Naive thymus-derived CD4-positive, alpha-beta T cell (primary cell): ENCODE results near the gene STK38. TPM values are rescaled to one million over a fixed set of nuclear protein-coding genes. Genes with fewer than 3 reads are reported as not detected.

ENCODE experiments used
- ATAC-seq: fragments of 150-1000 bp; cut with Tn5 transposase; 2 replicates; pipeline ENCODE4 v1.10.0; 2021; ENCODE audit warnings: mild to moderate bottlenecking, moderate library complexity
- CTCF ChIA-PET: fragments of 350-600 bp; sonication (Branson Sonifier 250); formaldehyde crosslinking; loops from one replicate; lab custom pipeline; 2021; ENCODE audit warnings: antibody characterized with exemption; lab: Charles Lee
- POLR2A ChIA-PET: fragments of 350-600 bp; sonication (Branson Sonifier 250); formaldehyde crosslinking; loops from one replicate; lab custom pipeline; 2021; ENCODE audit warnings: antibody characterized with exemption, inconsistent platforms; lab: Charles Lee
- DNase-seq, 9 donors: peaks; one replicate each; pipeline versions ENCODE4 v3.0.0 to v3.0.0-alpha.2; 2020 to 2022; ENCODE audit warnings: mixed read lengths in 1 of 9
- H3K27ac ChIP-seq: one replicate; pipeline ENCODE4 v1.7.0; 2013; ENCODE audit warnings: mild to moderate bottlenecking, low read depth, low read length, moderate library complexity
- H3K27me3 ChIP-seq, 2 donors: one replicate each; pipeline ENCODE4 v1.7.0; 2013; ENCODE audit warnings: low read length in 2 of 2, mild to moderate bottlenecking in 2 of 2, moderate library complexity in 2 of 2; ENCODE audit not compliant: control insufficient read depth in 2 of 2, insufficient read depth in 2 of 2
- H3K36me3 ChIP-seq, 3 experiments: 1 replicate in 2 of 3; 2 replicates in 1 of 3; pipeline ENCODE4 v1.7.0; 2013; ENCODE audit warnings: low read length in 3 of 3, mild to moderate bottlenecking in 3 of 3, moderate library complexity in 1 of 3; ENCODE audit not compliant: insufficient read depth in 3 of 3, control insufficient read depth in 2 of 3
- H3K4me1 ChIP-seq, 2 donors: one replicate each; pipeline ENCODE4 v1.7.0; 2013; ENCODE audit warnings: low read length in 2 of 2, mild to moderate bottlenecking in 2 of 2, moderate library complexity in 1 of 2; ENCODE audit not compliant: control insufficient read depth in 2 of 2, insufficient read depth in 2 of 2
- H3K4me3 ChIP-seq: 2 replicates; pipeline ENCODE4 v1.7.0; 2013; ENCODE audit warnings: mild to moderate bottlenecking, low read length
- H3K9me3 ChIP-seq, 3 experiments: 1 replicate in 2 of 3; 2 replicates in 1 of 3; pipeline ENCODE4 v1.7.0; 2013; ENCODE audit warnings: low read length in 3 of 3; ENCODE audit not compliant: control insufficient read depth in 2 of 3
- H3K27ac Mint-ChIP-seq, 9 donors: one replicate each; pipeline ENCODE4 v1.8.0; 2020 to 2022; ENCODE audit warnings: mixed read lengths in 9 of 9, mild to moderate bottlenecking in 8 of 9, moderate library complexity in 5 of 9, inconsistent platforms in 2 of 9
- H3K27me3 Mint-ChIP-seq, 5 donors: one replicate each; pipeline ENCODE4 v1.8.0; 2021 to 2022; ENCODE audit warnings: mixed read lengths in 5 of 5, mild to moderate bottlenecking in 1 of 5
- H3K36me3 Mint-ChIP-seq, 5 donors: one replicate each; pipeline ENCODE4 v1.8.0; 2020 to 2022; ENCODE audit warnings: mixed read lengths in 5 of 5, mild to moderate bottlenecking in 3 of 5, inconsistent platforms in 1 of 5
- H3K4me1 Mint-ChIP-seq, 7 donors: one replicate each; pipeline ENCODE4 v1.8.0; 2020 to 2022; ENCODE audit warnings: mixed read lengths in 7 of 7, mild to moderate bottlenecking in 3 of 7, inconsistent platforms in 1 of 7
- H3K4me3 Mint-ChIP-seq, 10 donors: one replicate each; pipeline ENCODE4 v1.8.0; 2020 to 2022; ENCODE audit warnings: mild to moderate bottlenecking in 10 of 10, mixed read lengths in 10 of 10, moderate library complexity in 6 of 10, inconsistent platforms in 2 of 10
- H3K9me3 Mint-ChIP-seq, 11 donors: one replicate each; pipeline ENCODE4 v1.8.0; 2020 to 2022; ENCODE audit warnings: mixed read lengths in 11 of 11, mild to moderate bottlenecking in 4 of 11, inconsistent platforms in 1 of 11, moderate library complexity in 1 of 11
- intact Hi-C, 2 donors: fragments of 100-400 bp; cut with micrococcal nuclease; formaldehyde crosslinking; loops; one replicate each; pipeline ENCODE4 v1.15.1; 2023
- polyA plus RNA-seq, 2 donors: library from polyadenylated mRNA; unstranded; fragments of 300-500 nt; fragmentation: Illumina TruSeq; gene quantifications; one replicate each; pipeline ENCODE4 v1.2.3, GENCODE V29; 2021
- total RNA-seq, 6 experiments: library from RNA in 5 of 6; stranded (reverse) in 5 of 6; gene quantifications; 1 replicate in 5 of 6; 2 replicates in 1 of 6; pipeline ENCODE4 v1.2.3 and lab custom pipeline; 2021 to 2026

Gene STK38
- total and polyA plus RNA-seq, 7 experiments from 2014 or later, result 56.6 to 193 (median 95.0) TPM

DNA sequence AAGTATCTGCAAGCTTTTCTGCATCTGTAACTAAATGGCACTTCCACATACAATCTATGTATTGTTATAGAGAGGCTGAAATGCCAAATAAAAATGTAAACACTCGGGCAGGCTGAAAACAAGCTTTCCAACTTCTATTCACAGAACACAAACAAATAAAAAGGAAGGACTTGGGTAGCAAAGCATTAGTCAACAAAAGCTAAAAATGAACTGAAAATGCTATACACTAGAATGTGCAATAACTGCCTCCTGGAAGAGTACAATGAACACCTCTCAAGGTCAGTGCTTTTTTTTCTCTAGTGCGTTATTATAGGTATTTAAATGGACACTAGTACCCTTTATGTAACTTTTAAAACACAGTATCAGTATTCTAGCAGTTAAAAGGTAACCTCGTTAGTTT is 31.4 kb downstream of the STK38 start:
- POLR2A ChIA-PET, result interaction anchor here (0.6 to 1.9 kb wide), 7 partner anchors 7 to 72 kb away, joined by 3 to 5 read pairs (median 3); no protein-coding TSS in a partner anchor
- Histone ChIP-seq H3K4me1 (peaks cover 8 to 25% of the 10 kb centered on the region in 2 donors), H3K36me3 (peaks cover 12 to 60% (median 22%) of the 10 kb centered on the region in 3 experiments), H3K4me3 (no peak overlapping the region), H3K27me3 (no peaks in the 10 kb centered on the region), H3K27ac (no peak overlapping the region), H3K9me3 (no peaks in the 10 kb centered on the region)
- Mint-ChIP-seq H3K9me3 (no peaks in the 10 kb centered on the region), H3K27ac (peak overlapping the region in 6 of 9 donors; percentile 3 to 74 (median 48)), H3K4me1 (peaks cover 23 to 61% (median 54%) of the 10 kb centered on the region in 7 donors), H3K36me3 (peaks cover 3 to 61% (median 38%) of the 10 kb centered on the region in 5 donors), H3K27me3 (no peaks in the 10 kb centered on the region), H3K4me3 (peak overlapping the region in 1 of 10 donors; percentile 21)
- no peak for DNase-seq
- CTCF ChIA-PET, result interaction anchor here (0.6 to 1.3 kb wide), 3 partner anchors 10 to 624 kb away, joined by 3 read pairs; no protein-coding TSS in a partner anchor
- intact Hi-C loops, result loop anchor here in 1 of 2 donors (2.0 kb wide), 1 partner anchor 17 kb away; no protein-coding TSS in a partner anchor
- no peak for ATAC-seq

DNA sequence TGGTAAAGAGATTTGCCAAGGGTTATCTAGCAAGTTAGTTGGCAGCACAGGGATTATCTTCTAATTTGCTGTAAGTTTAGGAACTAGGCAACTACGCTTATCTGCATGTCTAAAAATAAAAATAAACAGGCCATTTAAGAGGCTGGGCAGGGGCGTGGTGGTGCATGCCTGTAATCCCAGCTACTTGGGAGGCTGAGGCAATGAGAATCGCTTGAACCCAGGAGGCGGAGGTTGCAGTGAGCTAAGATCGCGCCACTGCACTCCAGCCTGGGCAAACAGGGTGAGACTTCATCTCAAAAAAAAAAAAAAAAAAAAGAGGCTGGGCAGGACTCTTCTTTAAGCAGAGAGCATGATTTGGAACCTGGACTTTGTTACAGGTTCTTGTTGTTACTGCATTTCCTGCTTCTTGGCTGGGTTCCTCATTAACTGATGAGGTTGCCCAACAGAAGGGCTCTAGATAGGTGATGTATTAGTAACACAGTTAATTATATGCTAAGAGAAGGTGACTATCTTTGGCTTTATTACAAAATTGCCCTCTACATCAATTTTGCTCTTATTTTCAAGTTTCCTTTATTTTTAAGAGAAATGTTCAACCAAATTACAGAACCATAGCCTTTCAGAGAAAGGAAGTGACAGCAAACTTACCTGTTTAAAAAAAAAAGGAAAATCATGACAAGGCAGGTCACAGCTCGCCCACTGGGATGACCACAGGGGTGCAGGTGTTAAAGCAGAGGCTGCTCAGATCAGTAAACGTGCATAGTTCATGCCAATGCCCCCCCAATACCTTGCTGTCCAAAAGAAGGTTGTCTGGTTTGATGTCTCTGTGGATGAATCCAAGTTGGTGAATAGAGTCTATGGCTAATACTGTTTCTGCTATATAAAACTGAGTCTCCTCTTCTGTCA is 32.5 kb downstream of the STK38 start:
- peaks cover 8 to 21% of the 10 kb centered on the region in 2 donors for H3K4me1 ChIP-seq
- ChIA-PET POLR2A (interaction anchor here (0.8 to 1.2 kb wide), 2 partner anchors 25 kb away, joined by 3 to 4 read pairs; no protein-coding TSS in a partner anchor), CTCF (interaction anchor here (1.3 kb wide), 1 partner anchor 17 kb away, joined by 3 read pairs; no protein-coding TSS in a partner anchor)
- no peaks in the 10 kb centered on the region for H3K9me3 Mint-ChIP-seq
- H3K27ac Mint-ChIP-seq, result peak overlapping the region in 7 of 9 donors; percentile 2 to 73 (median 41)
- H3K36me3 ChIP-seq, result peaks cover 14 to 65% (median 15%) of the 10 kb centered on the region in 3 experiments
- peaks cover 3 to 61% (median 36%) of the 10 kb centered on the region in 5 donors for H3K36me3 Mint-ChIP-seq
- H3K9me3 ChIP-seq, result no peaks in the 10 kb centered on the region
- no peaks in the 10 kb centered on the region for H3K27me3 ChIP-seq
- DNase-seq, result no peak
- no peaks in the 10 kb centered on the region for H3K27me3 Mint-ChIP-seq
- no peak overlapping the region for H3K4me3 Mint-ChIP-seq
- H3K4me3 ChIP-seq, result no peak overlapping the region
- intact Hi-C loops, result no loop called here
- H3K27ac ChIP-seq, result no peak overlapping the region
- H3K4me1 Mint-ChIP-seq, result peaks cover 19 to 55% (median 44%) of the 10 kb centered on the region in 7 donors
- no peak for ATAC-seq

DNA sequence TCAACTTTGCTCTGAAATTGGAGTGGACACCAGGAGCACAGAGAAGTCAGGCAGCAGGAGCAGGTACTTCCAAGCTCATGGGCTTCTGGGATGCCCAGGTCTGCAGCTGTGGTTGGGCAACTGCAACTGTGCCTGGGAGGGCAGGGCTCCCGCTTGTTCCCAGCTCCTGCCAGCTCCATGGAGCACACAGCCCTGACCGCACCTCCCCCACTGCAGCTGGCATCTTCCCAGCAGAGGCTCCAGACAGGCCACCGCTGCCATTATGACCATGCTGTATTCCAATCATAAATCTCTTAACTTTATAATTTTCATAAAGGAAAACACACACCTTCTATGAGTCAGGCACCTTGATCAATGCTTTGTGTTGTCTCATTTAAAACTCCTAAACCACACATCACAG is 36.9 kb downstream of the STK38 start:
- Histone ChIP-seq H3K9me3 (no peaks in the 10 kb centered on the region), H3K36me3 (peaks cover 6 to 59% (median 16%) of the 10 kb centered on the region in 3 experiments), H3K4me3 (no peak overlapping the region), H3K27me3 (no peaks in the 10 kb centered on the region), H3K27ac (no peak overlapping the region), H3K4me1 (peaks cover 16 to 30% of the 10 kb centered on the region in 2 donors)
- Mint-ChIP-seq H3K9me3 (peaks cover 0 to 2% (median 0%) of the 10 kb centered on the region in 11 donors), H3K4me1 (peaks cover 24 to 56% (median 41%) of the 10 kb centered on the region in 7 donors), H3K4me3 (no peak overlapping the region), H3K27me3 (no peaks in the 10 kb centered on the region), H3K27ac (peak overlapping the region in 6 of 9 donors; percentile 9 to 65 (median 36)), H3K36me3 (peaks cover 14 to 67% (median 39%) of the 10 kb centered on the region in 5 donors)
- ChIA-PET CTCF (no interaction called here), POLR2A (interaction anchor here (0.7 to 1.6 kb wide), 2 partner anchors 9 to 25 kb away, joined by 3 to 4 read pairs; no protein-coding TSS in a partner anchor)
- DNase-seq (no peak), ATAC-seq (no peak)
- intact Hi-C loops, result no loop called here

DNA sequence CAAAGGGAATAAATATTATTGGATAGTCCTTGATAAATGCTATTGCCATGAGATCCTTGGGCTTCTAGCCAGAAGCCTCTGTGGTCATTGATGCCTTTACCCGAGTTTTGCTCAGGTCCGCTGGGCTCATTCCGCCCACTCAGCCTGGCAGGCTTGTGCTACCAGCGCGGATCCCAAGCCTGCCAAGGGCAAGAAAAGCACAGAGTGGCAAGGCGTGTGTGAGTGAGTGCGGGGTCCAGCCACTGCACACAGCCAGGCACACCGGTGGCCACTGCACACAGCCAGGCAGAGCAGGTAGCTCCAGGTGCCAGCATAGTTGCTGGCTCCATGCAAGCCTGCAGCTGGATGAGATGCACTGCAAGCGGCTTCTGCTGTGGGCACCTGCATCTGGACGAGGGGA is 38.7 kb downstream of the STK38 start:
- DNase-seq (no peak), ATAC-seq (no peak)
- peaks cover 23 to 69% (median 38%) of the 10 kb centered on the region in 5 donors for H3K36me3 Mint-ChIP-seq
- H3K27ac ChIP-seq, result no peak overlapping the region
- POLR2A ChIA-PET, result interaction anchor here (0.7 to 1.3 kb wide), 3 partner anchors 8 to 40 kb away, joined by 3 to 4 read pairs (median 4); no protein-coding TSS in a partner anchor
- intact Hi-C loops, result no loop called here
- peak overlapping the region in 1 of 10 donors; percentile 45 for H3K4me3 Mint-ChIP-seq
- peaks cover 0 to 2% (median 0%) of the 10 kb centered on the region in 11 donors for H3K9me3 Mint-ChIP-seq
- no peaks in the 10 kb centered on the region for H3K27me3 Mint-ChIP-seq
- H3K27ac Mint-ChIP-seq, result peak overlapping the region in 6 of 9 donors; percentile 23 to 95 (median 66)
- H3K4me1 Mint-ChIP-seq, result peaks cover 20 to 63% (median 47%) of the 10 kb centered on the region in 7 donors
- CTCF ChIA-PET, result no interaction called here
- H3K27me3 ChIP-seq, result no peaks in the 10 kb centered on the region
- H3K9me3 ChIP-seq, result no peaks in the 10 kb centered on the region
- H3K4me3 ChIP-seq, result no peak overlapping the region
- peaks cover 24 to 63% (median 29%) of the 10 kb centered on the region in 3 experiments for H3K36me3 ChIP-seq
- peaks cover 13 to 38% of the 10 kb centered on the region in 2 donors for H3K4me1 ChIP-seq

DNA sequence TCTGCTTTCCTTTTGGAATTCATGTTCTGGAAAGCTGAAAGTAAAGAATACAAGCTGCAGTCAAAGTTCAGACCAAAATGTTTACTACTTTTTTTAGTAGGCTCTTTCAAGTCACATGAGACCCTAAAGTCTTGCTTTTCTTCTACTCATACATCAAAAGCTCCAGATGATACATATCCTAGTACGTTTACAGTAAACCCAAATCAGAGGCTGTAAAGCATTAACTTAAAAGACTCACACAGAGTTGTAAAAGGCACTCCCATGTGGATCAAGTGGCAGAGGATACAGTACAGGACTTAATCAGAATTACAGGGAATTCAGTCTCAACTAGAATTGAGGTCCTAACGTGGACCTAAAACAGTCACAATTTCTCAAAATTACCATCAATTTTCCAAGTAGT is 40.7 kb downstream of the STK38 start:
- peak overlapping the region in 8 of 10 donors; percentile 45 to 76 (median 60) for H3K4me3 Mint-ChIP-seq

More for the DNA sequence above, 40.7 kb downstream of the STK38 start:
- peaks cover 13 to 38% of the 10 kb centered on the region in 2 donors for H3K4me1 ChIP-seq
- H3K27ac ChIP-seq, result peak overlapping the region; percentile 15
- ATAC-seq (peak; percentile 46), DNase-seq (peak in 1 of 9 donors; percentile 17)
- ChIA-PET POLR2A (interaction anchor here (0.6 to 4.1 kb wide), 11 partner anchors 16 to 312 kb away, joined by 3 to 19 read pairs (median 4); partner anchors contain the start of gene SRSF3), CTCF (interaction anchor here (1.4 kb wide), 1 partner anchor 9 kb away, joined by 3 read pairs; no protein-coding TSS in a partner anchor)
- H3K27me3 Mint-ChIP-seq, result no peaks in the 10 kb centered on the region
- H3K27ac Mint-ChIP-seq, result peak overlapping the region in 8 of 9 donors; percentile 38 to 95 (median 84)
- peaks cover 0 to 2% (median 0%) of the 10 kb centered on the region in 11 donors for H3K9me3 Mint-ChIP-seq
- peaks cover 27 to 59% (median 33%) of the 10 kb centered on the region in 3 experiments for H3K36me3 ChIP-seq
- no peaks in the 10 kb centered on the region for H3K9me3 ChIP-seq
- intact Hi-C loops, result loop anchor here in 1 of 2 donors (2.0 kb wide), 2 partner anchors 14 to 40 kb away; partner anchors contain the start of gene STK38
- no peaks in the 10 kb centered on the region for H3K27me3 ChIP-seq
- peaks cover 20 to 73% (median 37%) of the 10 kb centered on the region in 5 donors for H3K36me3 Mint-ChIP-seq
- peaks cover 20 to 61% (median 48%) of the 10 kb centered on the region in 7 donors for H3K4me1 Mint-ChIP-seq
- no peak overlapping the region for H3K4me3 ChIP-seq
